Fibroblast of pulmonary artery (primary cell): Measurements from ENCODE around the gene GLDC.

ENCODE experiments used
- DNase-seq: peaks from one replicate; pipeline ENCODE4 v3.0.0-alpha.2; 2010; ENCODE audit warnings: low read depth
- H3K4me3 ChIP-seq: replicated peaks from 2 replicates; pipeline ENCODE4 v1.5.1; 2011; ENCODE audit warnings: low read depth, mild to moderate bottlenecking, control low read depth, low read length, moderate library complexity
- TF ChIP-seq, protein P1 (sequence below): IDR thresholded peaks from 2 replicates; pipeline ENCODE4 v1.5.1; 2011; ENCODE audit warnings: mild to moderate bottlenecking, control low read depth, low read length, inconsistent platforms; ENCODE audit errors: missing control alignments

Gene GLDC

DNA sequence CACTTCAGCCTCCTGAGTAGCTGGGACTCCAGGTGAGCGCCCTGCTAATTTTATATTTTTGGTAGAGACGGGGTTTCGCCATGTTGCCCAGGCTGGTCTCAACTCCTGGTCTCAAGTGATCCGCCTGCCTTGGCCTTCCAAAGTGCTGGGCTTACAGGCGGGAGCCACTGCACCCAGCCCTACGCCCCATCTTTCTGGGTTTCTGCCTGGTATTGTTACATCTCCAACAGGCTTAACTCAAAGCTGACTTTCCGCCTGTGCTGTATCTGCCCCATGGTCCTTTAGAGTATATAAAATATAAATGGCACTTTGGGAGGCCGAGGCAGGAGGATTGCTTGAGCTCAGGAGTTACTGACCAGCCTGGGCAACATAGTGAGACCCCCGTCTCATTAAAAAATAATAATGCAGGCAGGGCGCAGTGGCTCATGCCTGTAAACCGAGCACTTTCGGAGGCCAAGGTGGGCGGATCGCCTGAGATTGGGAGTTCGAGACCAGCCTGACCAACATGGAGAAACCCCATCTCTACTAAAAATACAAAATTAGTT is 36.5 kb upstream of the GLDC start:
- DNase-seq, result no peak
- H3K4me3 ChIP-seq, result peak overlapping the region; percentile 91
- TF ChIP-seq, protein P1, sequence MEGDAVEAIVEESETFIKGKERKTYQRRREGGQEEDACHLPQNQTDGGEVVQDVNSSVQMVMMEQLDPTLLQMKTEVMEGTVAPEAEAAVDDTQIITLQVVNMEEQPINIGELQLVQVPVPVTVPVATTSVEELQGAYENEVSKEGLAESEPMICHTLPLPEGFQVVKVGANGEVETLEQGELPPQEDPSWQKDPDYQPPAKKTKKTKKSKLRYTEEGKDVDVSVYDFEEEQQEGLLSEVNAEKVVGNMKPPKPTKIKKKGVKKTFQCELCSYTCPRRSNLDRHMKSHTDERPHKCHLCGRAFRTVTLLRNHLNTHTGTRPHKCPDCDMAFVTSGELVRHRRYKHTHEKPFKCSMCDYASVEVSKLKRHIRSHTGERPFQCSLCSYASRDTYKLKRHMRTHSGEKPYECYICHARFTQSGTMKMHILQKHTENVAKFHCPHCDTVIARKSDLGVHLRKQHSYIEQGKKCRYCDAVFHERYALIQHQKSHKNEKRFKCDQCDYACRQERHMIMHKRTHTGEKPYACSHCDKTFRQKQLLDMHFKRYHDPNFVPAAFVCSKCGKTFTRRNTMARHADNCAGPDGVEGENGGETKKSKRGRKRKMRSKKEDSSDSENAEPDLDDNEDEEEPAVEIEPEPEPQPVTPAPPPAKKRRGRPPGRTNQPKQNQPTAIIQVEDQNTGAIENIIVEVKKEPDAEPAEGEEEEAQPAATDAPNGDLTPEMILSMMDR, result no peak

DNA sequence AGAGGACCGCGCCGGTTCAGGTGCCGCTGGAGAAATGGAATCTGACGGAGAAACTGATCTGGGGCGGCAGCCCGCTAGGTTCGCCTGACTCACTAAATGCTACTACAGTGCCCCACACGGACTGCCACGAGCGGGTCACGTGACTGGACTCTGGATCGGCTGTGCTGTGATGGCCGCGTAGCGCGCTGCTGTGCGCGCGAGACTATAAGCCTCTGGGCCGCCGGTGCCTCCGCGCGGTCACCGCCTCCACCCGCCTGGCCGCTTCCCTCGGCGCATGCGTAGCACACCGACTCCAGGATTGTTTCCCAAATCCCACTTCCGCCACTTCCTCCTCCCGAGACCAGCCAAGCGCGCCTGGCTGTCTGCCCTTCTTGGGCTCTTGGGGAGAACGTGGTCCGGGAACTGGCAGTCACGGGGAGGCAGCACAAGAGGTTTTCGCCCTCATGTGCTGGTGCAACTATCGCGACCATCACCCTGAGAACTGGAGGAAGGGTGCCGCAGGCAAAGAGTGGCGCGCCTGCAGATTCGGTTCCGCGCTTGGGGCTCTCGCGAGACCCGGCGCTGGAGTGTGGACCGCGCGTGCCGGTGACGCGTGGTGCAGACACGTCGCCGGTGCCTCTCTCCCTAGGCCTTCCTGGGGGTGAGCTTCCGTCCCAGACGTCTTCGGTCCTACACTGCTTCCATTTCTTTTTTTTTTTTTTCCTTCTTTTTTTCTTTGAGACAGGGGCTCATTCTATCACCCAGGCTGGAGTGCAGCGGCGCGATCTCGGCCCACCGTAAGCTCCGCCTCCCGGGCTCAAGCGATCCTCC is 35.8 kb upstream of the GLDC start:
- DNase-seq, result peak; percentile 98
- H3K4me3 ChIP-seq, result peak overlapping the region; percentile 91
- TF ChIP-seq, protein P1, result no peak

DNA sequence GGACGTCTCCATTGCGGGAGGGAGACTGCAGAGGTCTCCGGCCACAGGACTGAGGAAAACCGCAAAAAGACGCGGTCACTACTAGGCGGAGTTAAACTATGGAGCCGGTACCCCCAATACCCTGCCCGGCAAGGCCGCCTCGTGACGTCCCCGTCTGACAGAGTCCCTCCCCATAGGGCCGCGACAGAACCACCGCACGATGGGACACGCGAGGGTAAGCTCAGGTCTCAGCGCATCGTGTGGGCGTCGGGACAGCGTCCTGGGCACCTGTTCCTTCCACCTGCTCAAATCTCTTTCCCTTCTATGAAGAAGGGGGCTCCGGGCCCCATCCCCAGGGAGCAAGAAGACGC is 35.2 kb upstream of the GLDC start:
- DNase-seq, result no peak
- peak overlapping the region; percentile 91 for H3K4me3 ChIP-seq
- TF ChIP-seq, protein P1, result no peak

DNA sequence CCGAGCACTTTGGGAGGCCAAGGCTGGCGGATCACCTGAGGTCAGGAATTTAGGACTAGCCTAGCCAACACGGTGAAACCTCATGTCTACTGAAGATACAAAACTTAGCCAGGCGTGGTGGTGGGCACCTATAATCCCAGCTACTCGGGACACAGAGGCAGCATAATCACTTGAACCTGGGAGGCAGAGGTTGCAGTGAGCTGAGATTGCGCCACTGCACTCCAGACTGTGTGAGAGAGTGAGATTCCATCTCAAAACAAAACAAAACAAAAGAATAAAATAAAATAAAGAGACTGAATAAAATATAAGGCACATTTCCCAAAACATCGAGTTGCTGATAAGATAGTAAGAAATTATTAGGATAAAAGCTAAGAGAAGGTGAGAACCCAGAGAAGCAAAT is 32.3 kb upstream of the GLDC start:
- no peak for DNase-seq
- no peak overlapping the region for H3K4me3 ChIP-seq
- TF ChIP-seq, protein P1, result no peak

DNA sequence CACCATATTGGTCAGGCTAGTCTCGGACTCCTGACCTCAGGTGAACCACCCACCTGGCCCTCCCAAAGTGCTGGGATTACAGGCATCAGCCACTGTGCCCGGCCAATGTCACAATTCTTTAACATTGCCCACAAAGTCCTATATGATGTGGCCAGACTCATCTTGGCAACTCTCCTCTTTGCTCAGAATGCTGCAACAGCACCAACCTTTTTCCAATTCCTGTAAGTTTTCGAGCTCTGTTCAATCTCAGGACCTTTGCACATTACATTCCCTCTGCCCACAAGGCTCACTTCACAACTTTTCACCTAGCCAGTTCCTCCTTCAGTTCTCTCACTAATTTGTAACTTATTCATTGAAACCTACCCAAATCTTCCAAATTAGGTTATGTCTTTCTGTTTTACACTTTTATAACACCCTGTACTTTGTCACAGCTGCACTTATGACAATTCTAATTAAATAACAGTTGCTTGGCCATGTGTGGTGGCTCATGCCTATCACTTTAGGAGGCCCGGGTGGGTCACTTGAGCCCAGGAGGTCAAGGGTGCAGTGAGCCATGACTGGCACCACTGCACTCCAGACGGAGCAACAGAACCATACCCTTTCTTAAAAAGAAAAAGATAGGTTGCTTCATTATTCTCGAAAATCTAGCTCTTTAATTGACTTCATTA is 30.9 kb upstream of the GLDC start:
- TF ChIP-seq, protein P1, result no peak
- DNase-seq, result no peak
- H3K4me3 ChIP-seq, result no peak overlapping the region

DNA sequence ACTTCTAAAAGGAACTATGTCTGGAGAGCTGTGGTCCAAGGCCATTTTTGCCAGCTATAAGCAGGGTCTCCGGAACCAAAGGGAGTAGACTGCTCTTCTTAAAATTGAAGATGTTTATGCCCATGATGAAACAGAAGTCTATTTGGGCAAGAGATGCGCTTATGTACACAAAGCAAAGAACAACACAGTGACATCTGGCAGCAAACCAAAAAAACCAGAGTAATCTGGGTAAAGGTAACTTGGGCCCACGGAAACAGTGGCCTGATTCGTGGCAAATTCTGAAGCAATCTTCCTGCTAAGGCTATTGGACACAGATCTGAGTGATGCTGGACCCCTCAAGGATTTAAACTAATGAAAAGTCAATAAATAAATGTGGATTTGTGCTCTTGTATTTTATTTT is 29.7 kb upstream of the GLDC start:
- H3K4me3 ChIP-seq, result no peak overlapping the region
- TF ChIP-seq, protein P1, result no peak
- DNase-seq, result no peak
